ENCODE data around the gene RACGAP1. TPM values are rescaled to one million over a fixed set of nuclear protein-coding genes. Genes with fewer than 3 reads are reported as not detected.

The RACGAP1 gene
- polyA plus RNA-seq, 1 donor from 2014 or later, result 18.3 TPM

- H3F3A ChIP-seq (ENCODE audit: insufficient read depth, low read length, poor library complexity, severe bottlenecking), result no peaks in the 10 kb centered on the region
- no peaks in the 10 kb centered on the region for H3K9me2 ChIP-seq (ENCODE audit: insufficient read depth, low read length)
- H2AFZ ChIP-seq (ENCODE audit: low read depth, low read length), result no peak overlapping the region
- H3K79me2 ChIP-seq (replicated peaks; ENCODE audit: insufficient read depth, low read length), result no peaks in the 10 kb centered on the region
- H3K4me3 ChIP-seq (ENCODE audit: low read length), result no peak overlapping the region
- no peak for TF ChIP-seq TAF1 (IDR thresholded peaks at IDR 0.05; ENCODE audit: low read depth)
- no peak for TF ChIP-seq REST (IDR thresholded peaks at IDR 0.05; ENCODE audit: borderline replicate concordance)
- no peak for TF ChIP-seq RAD21 (conservative IDR thresholded peaks at IDR 0.05)
- no peak for TF ChIP-seq EP300 (conservative IDR thresholded peaks at IDR 0.05; ENCODE audit: poor library complexity, severe bottlenecking)
- no peak for TF ChIP-seq MXI1 (conservative IDR thresholded peaks at IDR 0.05; ENCODE audit: poor library complexity, severe bottlenecking)
- no peak for TF ChIP-seq CTCF (IDR thresholded peaks at IDR 0.05; ENCODE audit: poor library complexity, severe bottlenecking)
- no peak for TF ChIP-seq POLR2AphosphoS5 (IDR thresholded peaks at IDR 0.05)
- no peak for TF ChIP-seq SMC3 (conservative IDR thresholded peaks at IDR 0.05; ENCODE audit: poor library complexity)
- no peak for TF ChIP-seq EZH2 (IDR thresholded peaks at IDR 0.05; ENCODE audit: borderline replicate concordance, insufficient read depth, low read length, poor library complexity, severe bottlenecking)
- H3K9me3 ChIP-seq (ENCODE audit: low read length), result no peaks in the 10 kb centered on the region
- H4K20me1 ChIP-seq (ENCODE audit: insufficient read depth), result no peaks in the 10 kb centered on the region
- no peak overlapping the region for H3K27ac ChIP-seq (ENCODE audit: low read length)
- no peak overlapping the region for H3K4me2 ChIP-seq (ENCODE audit: low read length)
- no peaks in the 10 kb centered on the region for H3K36me3 ChIP-seq (ENCODE audit: insufficient read depth, low read length)
- H3K27me3 ChIP-seq (ENCODE audit: insufficient read depth, low read depth, low read length), result peaks cover 17% of the 10 kb centered on the region
- no peak overlapping the region for H3K9ac ChIP-seq (ENCODE audit: low read length)
These were observed 69.2 kb downstream of the RACGAP1 start for GRCh38 chr12:49955899-49956662.

GRCh38 chr12:49954863-49955830, 70.1 kb downstream of the RACGAP1 start:
- H2AFZ ChIP-seq (ENCODE audit: low read depth, low read length), result no peak overlapping the region
- no peaks in the 10 kb centered on the region for H3K9me2 ChIP-seq (ENCODE audit: insufficient read depth, low read length)
- no peak overlapping the region for H3K27ac ChIP-seq (ENCODE audit: low read length)
- H3K4me3 ChIP-seq (ENCODE audit: low read length), result no peak overlapping the region
- no peaks in the 10 kb centered on the region for H3F3A ChIP-seq (ENCODE audit: insufficient read depth, low read length, poor library complexity, severe bottlenecking)
- H3K4me2 ChIP-seq (ENCODE audit: low read length), result no peak overlapping the region
- no peaks in the 10 kb centered on the region for H4K20me1 ChIP-seq (ENCODE audit: insufficient read depth)
- TF ChIP-seq SMC3 (conservative IDR thresholded peaks at IDR 0.05; ENCODE audit: poor library complexity) (no peak), POLR2AphosphoS5 (IDR thresholded peaks at IDR 0.05) (no peak), REST (IDR thresholded peaks at IDR 0.05; ENCODE audit: borderline replicate concordance) (no peak), RAD21 (conservative IDR thresholded peaks at IDR 0.05) (no peak), TAF1 (IDR thresholded peaks at IDR 0.05; ENCODE audit: low read depth) (no peak), MXI1 (conservative IDR thresholded peaks at IDR 0.05; ENCODE audit: poor library complexity, severe bottlenecking) (no peak), EZH2 (IDR thresholded peaks at IDR 0.05; ENCODE audit: borderline replicate concordance, insufficient read depth, low read length, poor library complexity, severe bottlenecking) (no peak), EP300 (conservative IDR thresholded peaks at IDR 0.05; ENCODE audit: poor library complexity, severe bottlenecking) (no peak), CTCF (IDR thresholded peaks at IDR 0.05; ENCODE audit: poor library complexity, severe bottlenecking) (no peak)
- no peaks in the 10 kb centered on the region for H3K9me3 ChIP-seq (ENCODE audit: low read length)
- H3K36me3 ChIP-seq (ENCODE audit: insufficient read depth, low read length), result no peaks in the 10 kb centered on the region
- no peaks in the 10 kb centered on the region for H3K79me2 ChIP-seq (replicated peaks; ENCODE audit: insufficient read depth, low read length)
- H3K27me3 ChIP-seq (ENCODE audit: insufficient read depth, low read depth, low read length), result peaks cover 8% of the 10 kb centered on the region
- H3K9ac ChIP-seq (ENCODE audit: low read length), result no peak overlapping the region

Data from neural cell (in vitro differentiated cells).